GM19240 (cell line): ENCODE results near the gene WNT6.
A peak's percentile ranks its signal among the peaks of the same experiment; 100 is the strongest.

Experiments
- DNase-seq: peaks from one replicate; pipeline ENCODE4 v3.0.0; 2011; ENCODE audit warnings: low spot score; ENCODE audit not compliant: insufficient read length

The WNT6 gene

GRCh38 chr2:218877891-218878290 is 18.3 kb downstream of the WNT6 start:
- DNase-seq, result no peak

- no peak for DNase-seq
These were observed 18.9 kb downstream of the WNT6 start for GRCh38 chr2:218878486-218878885.

GRCh38 chr2:218878926-218879761 is 19.5 kb downstream of the WNT6 start:
- no peak for DNase-seq

- DNase-seq, result no peak
These were observed 20.1 kb downstream of the WNT6 start for GRCh38 chr2:218879776-218880101.

GRCh38 chr2:218880102-218880858 is 20.7 kb downstream of the WNT6 start, which contains the start of gene WNT10A:
Gene WNT10A (plus strand): TSS chr2:218880852. CDS start chr2:218880996, 144 bp downstream.
- DNase-seq, result peak; percentile 84

GRCh38 chr2:218880859-218881594 is 21.4 kb downstream of the WNT6 start:
- DNase-seq, result no peak

- DNase-seq, result no peak
These were observed 22.3 kb downstream of the WNT6 start for GRCh38 chr2:218881744-218882460.

GRCh38 chr2:218882461-218882816 is 22.8 kb downstream of the WNT6 start:
- DNase-seq, result no peak

GRCh38 chr2:218882866-218883366 is 23.3 kb downstream of the WNT6 start:
- DNase-seq, result no peak

GRCh38 chr2:218883491-218884490 is 24.2 kb downstream of the WNT6 start:
- DNase-seq, result no peak

GRCh38 chr2:218884519-218884918 is 24.9 kb downstream of the WNT6 start:
- no peak for DNase-seq

GRCh38 chr2:218885981-218886947 is 26.7 kb downstream of the WNT6 start:
- no peak for DNase-seq

GRCh38 chr2:218887079-218887478 is 27.5 kb downstream of the WNT6 start:
- no peak for DNase-seq

GRCh38 chr2:218888341-218888740 is 28.7 kb downstream of the WNT6 start:
- DNase-seq, result no peak

GRCh38 chr2:218889937-218890336 is 30.3 kb downstream of the WNT6 start:
- no peak for DNase-seq

GRCh38 chr2:218890369-218890768 is 30.8 kb downstream of the WNT6 start:
- DNase-seq, result no peak

- DNase-seq, result no peak
These were observed 31.9 kb downstream of the WNT6 start for GRCh38 chr2:218891275-218892135.
